H1 (cell line): ENCODE results near the gene CACNA1C. TPM values are rescaled to one million over a fixed set of nuclear protein-coding genes. Genes with fewer than 3 reads are reported as not detected.

Experiments
- CTCF ChIA-PET: fragments of 300-600 bp; sonication (Branson Sonifier 250); formaldehyde crosslinking; loops from one replicate; lab custom pipeline; 2021; ENCODE audit not compliant: partially characterized antibody; lab: Charles Lee
- POLR2A ChIA-PET: fragments of 300-600 bp; sonication (Branson Sonifier 250); formaldehyde crosslinking; loops from one replicate; lab custom pipeline; 2021; ENCODE audit warnings: inconsistent platforms; ENCODE audit not compliant: partially characterized antibody; lab: Charles Lee
- DNase-seq, 2 experiments: peaks; one replicate each; pipeline versions ENCODE4 v3.0.0 to v3.0.0-alpha.2; 2010 to 2022; ENCODE audit warnings: low spot score in 2 of 2, low read depth in 1 of 2, mixed read lengths in 1 of 2
- FAIRE-seq: peaks from 2 replicates; lab custom pipeline; 2011; peaks lifted over from hg19 to GRCh38; lab: Jason Lieb, UNC
- H2AFZ ChIP-seq: 2 replicates; pipeline ENCODE4 v1.8.1; 2012; ENCODE audit warnings: low read length, inconsistent platforms
- H2AK5ac ChIP-seq: 2 replicates; pipeline ENCODE4 v1.6.1; 2013; ENCODE audit warnings: low read depth, low read length
- H2BK120ac ChIP-seq: replicated peaks from 2 replicates; pipeline ENCODE3; 2013; ENCODE audit warnings: low read depth, low read length, inconsistent platforms
- H2BK12ac ChIP-seq: 2 replicates; pipeline ENCODE4 v1.6.1; 2013; ENCODE audit warnings: low read depth, low read length
- H2BK15ac ChIP-seq: 2 replicates; pipeline ENCODE4 v1.6.1; 2013; ENCODE audit warnings: low read length
- H2BK20ac ChIP-seq: 2 replicates; pipeline ENCODE4 v1.6.1; 2013; ENCODE audit warnings: low read length
- H2BK5ac ChIP-seq: 2 replicates; pipeline ENCODE4 v1.6.1; 2013; ENCODE audit warnings: low read depth, low read length
- H3K14ac ChIP-seq: 2 replicates; pipeline ENCODE4 v1.6.1; 2013; ENCODE audit warnings: inconsistent platforms; ENCODE audit not compliant: insufficient read length
- H3K18ac ChIP-seq: 2 replicates; pipeline ENCODE4 v1.6.1; 2013; ENCODE audit warnings: low read length; ENCODE audit errors: extremely low read depth
- H3K23ac ChIP-seq: 2 replicates; pipeline ENCODE4 v1.6.1; 2013; ENCODE audit warnings: inconsistent platforms; ENCODE audit not compliant: insufficient read length
- H3K23me2 ChIP-seq: 2 replicates; pipeline ENCODE4 v1.6.1; 2013; ENCODE audit warnings: low read depth, low read length
- H3K27ac ChIP-seq: 2 replicates; pipeline ENCODE4 v1.6.1; 2011; ENCODE audit warnings: low read depth, low read length, inconsistent platforms
- H3K27me3 ChIP-seq, 4 experiments: replicated peaks in 1 of 4; 1 replicate in 1 of 4; 2 replicates in 3 of 4; pipeline versions ENCODE4 v1.6.1 to v1.8.1; 2011 to 2013; ENCODE audit warnings: low read length in 3 of 4, mild to moderate bottlenecking in 3 of 4, inconsistent platforms in 2 of 4, mixed read lengths in 2 of 4, moderate library complexity in 1 of 4; ENCODE audit not compliant: control insufficient read depth in 3 of 4, insufficient read depth in 3 of 4; ENCODE audit errors: extremely low read depth in 1 of 4
- H3K36me3 ChIP-seq, 4 experiments: 2 replicates each; pipeline versions ENCODE4 v1.6.1 to v1.8.1; 2011 to 2013; ENCODE audit warnings: mild to moderate bottlenecking in 4 of 4, low read length in 3 of 4, moderate library complexity in 2 of 4, control low read depth in 1 of 4, inconsistent platforms in 1 of 4; ENCODE audit not compliant: insufficient read depth in 4 of 4, control insufficient read depth in 2 of 4
- H3K4ac ChIP-seq: replicated peaks from 2 replicates; pipeline ENCODE3; 2013; ENCODE audit warnings: low read length, low read depth, mixed read lengths, inconsistent platforms; ENCODE audit not compliant: insufficient read length
- H3K4me1 ChIP-seq, 4 experiments: replicated peaks in 1 of 4; 1 replicate in 1 of 4; 2 replicates in 3 of 4; pipeline versions ENCODE4 v1.6.1 to v1.8.1; 2011 to 2013; ENCODE audit warnings: low read length in 3 of 4, inconsistent platforms in 2 of 4, mixed read lengths in 1 of 4; ENCODE audit not compliant: insufficient read depth in 4 of 4, control insufficient read depth in 3 of 4
- H3K4me2 ChIP-seq, 2 experiments: 2 replicates each; pipeline versions ENCODE4 v1.6.1 to v1.8.1; 2011 to 2013; ENCODE audit warnings: low read depth in 2 of 2, low read length in 2 of 2, control low read depth in 1 of 2, inconsistent platforms in 1 of 2, mild to moderate bottlenecking in 1 of 2; ENCODE audit not compliant: insufficient read depth in 1 of 2
- H3K4me3 ChIP-seq, 4 experiments: fragments of 200-600, 300-600 bp in 1 of 4; sonication (generic), shearing (Covaris generic), sonication (Bioruptor Twin) in 1 of 4; 2 replicates each; pipeline versions ENCODE4 v1.5.1 to v1.8.1; 2011 to 2016; ENCODE audit warnings: low read length in 4 of 4, low read depth in 3 of 4, control low read depth in 2 of 4, inconsistent platforms in 2 of 4, mild to moderate bottlenecking in 2 of 4, mixed read lengths in 1 of 4, moderate library complexity in 1 of 4; ENCODE audit not compliant: insufficient read depth in 2 of 4; ENCODE audit errors: extremely low read depth in 1 of 4
- H3K56ac ChIP-seq: replicated peaks from 2 replicates; pipeline ENCODE3; 2013; ENCODE audit warnings: low read depth, mild to moderate bottlenecking, mixed read lengths, low read length, inconsistent platforms; ENCODE audit not compliant: insufficient read length
- H3K79me1 ChIP-seq: 2 replicates; pipeline ENCODE4 v1.6.1; 2013; ENCODE audit warnings: low read depth, low read length, control low read depth
- H3K79me2 ChIP-seq, 2 experiments: 2 replicates each; pipeline versions ENCODE4 v1.6.1 to v1.8.1; 2012 to 2013; ENCODE audit warnings: low read length in 2 of 2, mild to moderate bottlenecking in 2 of 2, inconsistent platforms in 1 of 2; ENCODE audit not compliant: insufficient read depth in 2 of 2, control insufficient read depth in 1 of 2
- H3K9ac ChIP-seq, 4 experiments: replicated peaks in 1 of 4; 1 replicate in 1 of 4; 2 replicates in 3 of 4; pipeline versions ENCODE4 v1.6.1 to v1.8.1; 2011 to 2013; ENCODE audit warnings: low read depth in 3 of 4, low read length in 3 of 4, control low read depth in 2 of 4, mild to moderate bottlenecking in 2 of 4, moderate library complexity in 2 of 4, inconsistent platforms in 1 of 4; ENCODE audit errors: extremely low read depth in 1 of 4
- H3K9me3 ChIP-seq, 2 experiments: 2 replicates each; pipeline versions ENCODE4 v1.6.1 to v1.8.1; 2012 to 2013; ENCODE audit warnings: mild to moderate bottlenecking in 2 of 2, moderate library complexity in 2 of 2, control low read depth in 1 of 2, inconsistent platforms in 1 of 2, low read depth in 1 of 2, low read length in 1 of 2, mixed read lengths in 1 of 2; ENCODE audit not compliant: insufficient read depth in 2 of 2
- H4K20me1 ChIP-seq, 2 experiments: replicated peaks in 1 of 2; 2 replicates each; pipeline versions ENCODE3 to v1.8.1; 2011 to 2013; ENCODE audit warnings: inconsistent platforms in 2 of 2, low read length in 2 of 2, mild to moderate bottlenecking in 1 of 2; ENCODE audit not compliant: insufficient read depth in 2 of 2, control insufficient read depth in 1 of 2
- H4K5ac ChIP-seq: 2 replicates; pipeline ENCODE4 v1.6.1; 2013; ENCODE audit warnings: low read length, low read depth, mixed read lengths, inconsistent platforms; ENCODE audit not compliant: insufficient read length
- H4K8ac ChIP-seq: 2 replicates; pipeline ENCODE4 v1.8.0; 2013; ENCODE audit warnings: mild to moderate bottlenecking, moderate library complexity, low read length, inconsistent platforms; ENCODE audit not compliant: insufficient read depth; ENCODE audit errors: extremely low read depth
- H4K91ac ChIP-seq: replicated peaks from 2 replicates; pipeline ENCODE3; 2013; ENCODE audit warnings: low read length, mixed read lengths, inconsistent platforms; ENCODE audit not compliant: insufficient read length
- ASH2L ChIP-seq: fragments of 200-600, 300-600 bp; sonication (generic); IDR thresholded peaks from one replicate; pipeline ENCODE4 v1.7.1; 2017; ENCODE audit warnings: low read length
- BACH1 ChIP-seq: IDR thresholded peaks from 2 replicates; pipeline ENCODE4 v1.6.1; 2012; ENCODE audit warnings: low read length, improper control_type of control experiment
- CEBPB ChIP-seq: IDR thresholded peaks from 2 replicates; pipeline ENCODE4 v1.6.1; 2012; ENCODE audit warnings: low read depth, low read length
- CREB1 ChIP-seq: IDR thresholded peaks from 2 replicates; pipeline ENCODE4 v1.6.1; 2012; ENCODE audit warnings: inconsistent platforms
- EZH2 ChIP-seq: fragments of 200-600 bp; sonication (generic); IDR thresholded peaks from 2 replicates; pipeline ENCODE4 v1.7.1; 2012; ENCODE audit warnings: low read depth, mild to moderate bottlenecking, moderate library complexity, low read length, inconsistent platforms; ENCODE audit not compliant: severe bottlenecking
- GABPA ChIP-seq: IDR thresholded peaks from 2 replicates; pipeline ENCODE4 v1.6.1; 2011; ENCODE audit warnings: mild to moderate bottlenecking, low read length, moderate library complexity, borderline replicate concordance; ENCODE audit not compliant: insufficient read depth
- PHF8 ChIP-seq: fragments of 200-600 bp; sonication (generic); conservative IDR thresholded peaks from 2 replicates; pipeline ENCODE4 v1.7.1; 2012; ENCODE audit warnings: low read depth, mild to moderate bottlenecking, inconsistent platforms, low read length, moderate library complexity
- RFX5 ChIP-seq: IDR thresholded peaks from 2 replicates; pipeline ENCODE4 v1.6.1; 2011; ENCODE audit warnings: low read depth, low read length, improper control_type of control experiment, borderline replicate concordance
- RXRA ChIP-seq: IDR thresholded peaks from 2 replicates; pipeline ENCODE4 v1.6.1; 2011; ENCODE audit warnings: low read depth, mild to moderate bottlenecking, low read length, moderate library complexity; ENCODE audit not compliant: insufficient read depth
- SRF ChIP-seq: IDR thresholded peaks from 2 replicates; pipeline ENCODE4 v1.6.1; 2011; ENCODE audit warnings: mild to moderate bottlenecking, low read depth, low read length, moderate library complexity
- TAF1 ChIP-seq: IDR thresholded peaks from 2 replicates; pipeline ENCODE4 v1.6.1; 2011; ENCODE audit warnings: mild to moderate bottlenecking, low read depth, low read length
- USF2 ChIP-seq: IDR thresholded peaks from 2 replicates; pipeline ENCODE4 v1.6.1; 2011; ENCODE audit warnings: low read length, improper control_type of control experiment
- WGBS, 2 experiments: shearing (Covaris generic) in 1 of 2; methylation state at CpG; one replicate each; pipeline versions ENCODE4 v1.1.6 to v1.1.7; 2013 to 2015; ENCODE audit warnings: low lambda C conversion rate in 2 of 2, mixed read lengths in 2 of 2, inconsistent platforms in 1 of 2, low coverage in 1 of 2, missing lambda C conversion rate in 1 of 2; ENCODE audit not compliant: insufficient replicate concordance in 2 of 2, insufficient coverage in 1 of 2, insufficient read length in 1 of 2; ENCODE audit errors: extremely low coverage in 1 of 2, missing lambda C conversion rate in 1 of 2; 5-methylcytosine and 5-hydroxymethylcytosine counted together
- polyA plus RNA-seq, 7 experiments: library from polyadenylated mRNA; depleted of rRNA in 3 of 7; stranded (reverse) in 5 of 7; unstranded in 2 of 7; fragments of >200 nt in 5 of 7; fragments of 200-250 nt in 2 of 7; gene quantifications; 1 replicate in 5 of 7; 2 replicates in 1 of 7; 4 replicates in 1 of 7; pipeline versions ENCODE4 v1.2.1 to v1.2.3, GENCODE V29; 2011 to 2013; ENCODE audit warnings: missing spikeins in 2 of 7, mixed read lengths in 2 of 7
- total RNA-seq: library from RNA; stranded (reverse); fragmentation: NEBNext Ultra II Directional; extraction: Animal tissue kit (Norgen Biotek cat#: 25700); gene quantifications from 2 replicates; pipeline ENCODE4 v1.2.1, GENCODE V29; 2021

CACNA1C gene
- total and polyA plus RNA-seq, 2 of the 8 experiments (the other 6 are each of a cell fraction or from before 2014, with no cell fraction given) = 1.3 TPM

GRCh38 chr12:2311020-2311778 lies 258.4 kb downstream of the CACNA1C start:
- FAIRE-seq = no peak
- no peak overlapping the region for H3K4me2 ChIP-seq
- ChIA-PET POLR2A (interaction anchor here (1.1 kb wide), 1 partner anchor 82 kb away, joined by 4 read pairs; no protein-coding TSS in a partner anchor), CTCF (no interaction called here)
- H2AK5ac ChIP-seq = no peak overlapping the region
- 84% methylated on average over 15 of the region's 15 CpGs; no CpG with 5 or more reads in 1 of the 2 experiments for WGBS, 2 experiments
- no peak overlapping the region for H3K9ac ChIP-seq
- H3K23me2 ChIP-seq = no peaks in the 10 kb centered on the region; the same call in 1 of the 2 replicates
- no peak overlapping the region for H2BK120ac ChIP-seq
- H3K4me1 ChIP-seq = peaks cover 5 to 13% (median 9%) of the 10 kb centered on the region in 4 experiments
- no peak overlapping the region for H3K23ac ChIP-seq
- H3K9me3 ChIP-seq = peaks cover 0 to 4% of the 10 kb centered on the region in 2 experiments; a peak in 1 of 4 replicates
- DNase-seq = no peak
- H3K14ac ChIP-seq = no peak overlapping the region
- H4K8ac ChIP-seq = no peak overlapping the region
- H2BK15ac ChIP-seq = 0 out of 2 replicates have a peak overlapping the region, but pooled peaks have one; percentile 34
- H4K20me1 ChIP-seq = no peaks in the 10 kb centered on the region
- H3K27ac ChIP-seq = no peak overlapping the region
- no peak overlapping the region for H3K4me3 ChIP-seq
- H2AFZ ChIP-seq = no peak overlapping the region
- H3K79me2 ChIP-seq = no peaks in the 10 kb centered on the region
- no peak overlapping the region for H3K18ac ChIP-seq
- H4K5ac ChIP-seq = no peak overlapping the region
- H3K4ac ChIP-seq = no peak overlapping the region
- no peak overlapping the region for H2BK20ac ChIP-seq
- H2BK12ac ChIP-seq = no peak overlapping the region
- no peaks in the 10 kb centered on the region for H3K36me3 ChIP-seq
- H3K56ac ChIP-seq = no peak overlapping the region
- no peak overlapping the region for H2BK5ac ChIP-seq
- H3K79me1 ChIP-seq = no peaks in the 10 kb centered on the region
- no peak overlapping the region for H4K91ac ChIP-seq
- no peaks in the 10 kb centered on the region for H3K27me3 ChIP-seq
- TF ChIP-seq EZH2 = no peak
- no peak for TF ChIP-seq BACH1
- TF ChIP-seq PHF8 = no peak
- TF ChIP-seq TAF1 = no peak
- no peak for TF ChIP-seq GABPA
- TF ChIP-seq CEBPB = no peak
- no peak for TF ChIP-seq RFX5
- no peak for TF ChIP-seq ASH2L
- no peak for TF ChIP-seq USF2
- no peak for TF ChIP-seq CREB1
- no peak for TF ChIP-seq SRF
- TF ChIP-seq RXRA = no peak
